Effector memory CD8-positive, alpha-beta T cell (primary cell): Measurements from ENCODE around the gene RAPGEF5.

Source experiments
- ATAC-seq: fragments of 150-1000 bp; cut with Tn5 transposase; replicated peaks from 2 replicates; pipeline ENCODE4 v1.10.0; 2021; ENCODE audit warnings: mild to moderate bottlenecking, moderate library complexity
- DNase-seq, 3 experiments: peaks; one replicate each; pipeline ENCODE4 v3.0.0; 2021
- H3K27ac Mint-ChIP-seq, 2 donors: one replicate each; pipeline ENCODE4 v1.8.0; 2022; ENCODE audit warnings: mild to moderate bottlenecking in 2 of 2, mixed read lengths in 2 of 2, moderate library complexity in 2 of 2
- H3K27me3 Mint-ChIP-seq, 2 donors: one replicate each; pipeline ENCODE4 v1.8.0; 2022; ENCODE audit warnings: mixed read lengths in 2 of 2
- H3K36me3 Mint-ChIP-seq: one replicate; pipeline ENCODE4 v1.8.0; 2022; ENCODE audit warnings: mild to moderate bottlenecking, moderate library complexity, mixed read lengths; ENCODE audit not compliant: insufficient read depth
- H3K4me1 Mint-ChIP-seq, 2 donors: one replicate each; pipeline ENCODE4 v1.8.0; 2022; ENCODE audit warnings: low read depth in 2 of 2, mixed read lengths in 2 of 2
- H3K4me3 Mint-ChIP-seq, 2 donors: one replicate each; pipeline ENCODE4 v1.8.0; 2022; ENCODE audit warnings: mild to moderate bottlenecking in 2 of 2, mixed read lengths in 2 of 2, moderate library complexity in 2 of 2
- H3K9me3 Mint-ChIP-seq, 2 donors: one replicate each; pipeline ENCODE4 v1.8.0; 2022; ENCODE audit warnings: mixed read lengths in 2 of 2

RAPGEF5 gene

DNA sequence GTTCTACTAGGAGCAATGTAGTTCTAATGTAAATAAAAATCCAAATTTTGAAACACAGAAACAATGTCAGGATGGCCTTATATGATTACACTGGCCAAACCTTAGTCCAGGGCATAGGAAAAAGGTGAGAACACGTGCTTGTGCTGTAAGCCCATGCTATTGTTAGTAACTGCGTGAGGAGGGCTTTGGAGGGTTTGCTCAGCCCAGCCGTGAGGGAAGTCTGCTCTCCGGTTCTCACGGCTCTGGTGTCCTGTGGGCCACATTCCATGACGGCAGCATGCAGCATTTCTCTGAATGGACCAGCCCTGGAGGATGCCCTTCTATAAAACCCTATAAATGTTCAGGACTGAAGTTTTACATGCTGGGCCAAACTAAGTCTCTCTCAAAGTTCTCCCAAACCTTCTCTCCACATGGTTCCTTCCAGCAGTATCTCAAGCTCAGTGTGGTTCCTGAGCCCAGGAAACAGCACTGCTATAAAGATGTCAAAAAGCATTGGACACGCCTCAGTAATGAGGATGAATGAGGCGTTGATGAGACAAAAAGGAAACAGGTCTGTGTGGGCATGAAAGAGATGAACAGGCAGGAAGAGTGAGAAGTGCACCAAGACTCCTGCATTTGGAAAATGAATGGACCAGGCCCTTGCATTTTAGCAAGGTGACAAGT lies 236.4 kb downstream of the RAPGEF5 start:
- Mint-ChIP-seq H3K4me1 (peaks cover 8 to 9% of the 10 kb centered on the region in 2 donors), H3K36me3 (no peaks in the 10 kb centered on the region), H3K4me3 (no peak overlapping the region), H3K9me3 (no peaks in the 10 kb centered on the region), H3K27me3 (peaks cover 11 to 26% of the 10 kb centered on the region in 2 donors), H3K27ac (no peak overlapping the region)
- no peak for DNase-seq
- ATAC-seq, result no peak

GRCh38 chr7:22117222-22117621 lies 239.7 kb downstream of the RAPGEF5 start:
- H3K27me3 Mint-ChIP-seq, result peaks cover 13 to 29% of the 10 kb centered on the region in 2 donors
- no peak for DNase-seq
- H3K4me3 Mint-ChIP-seq, result no peak overlapping the region
- no peaks in the 10 kb centered on the region for H3K36me3 Mint-ChIP-seq
- H3K27ac Mint-ChIP-seq, result no peak overlapping the region
- no peak for ATAC-seq
- H3K9me3 Mint-ChIP-seq, result no peaks in the 10 kb centered on the region
- H3K4me1 Mint-ChIP-seq, result peaks cover 6 to 7% of the 10 kb centered on the region in 2 donors

DNA sequence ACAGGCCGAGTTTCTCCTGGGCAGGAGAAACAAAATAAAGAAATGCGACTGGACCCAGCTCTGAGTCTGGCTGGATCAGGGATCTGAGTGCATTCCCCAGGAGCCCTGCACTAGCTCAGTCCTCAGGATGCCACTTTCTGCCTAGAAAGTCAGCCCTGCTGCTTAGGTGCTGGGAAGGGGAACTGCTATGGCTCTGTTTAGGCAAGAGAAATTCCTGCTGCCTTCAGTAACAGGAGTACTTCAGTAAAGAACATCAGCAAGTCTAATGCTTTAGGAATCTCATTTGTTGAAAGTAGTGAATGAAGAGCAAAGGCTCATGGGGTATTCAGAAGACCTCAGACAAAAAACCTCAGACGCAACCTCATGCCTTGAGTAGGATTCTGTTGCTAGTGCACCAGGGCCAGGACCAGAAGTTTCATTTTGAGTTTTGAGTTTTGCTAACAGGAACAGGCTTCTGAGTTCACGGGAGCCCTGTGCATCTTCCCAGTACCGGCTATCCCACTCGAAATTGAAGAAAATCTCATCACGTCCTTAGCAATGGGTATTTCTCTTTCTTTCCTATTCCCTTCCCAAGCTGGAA lies 240.4 kb downstream of the RAPGEF5 start:
- no peak for ATAC-seq
- Mint-ChIP-seq H3K4me3 (no peak overlapping the region), H3K27ac (no peak overlapping the region), H3K9me3 (no peaks in the 10 kb centered on the region), H3K36me3 (no peaks in the 10 kb centered on the region), H3K27me3 (peaks cover 13 to 36% of the 10 kb centered on the region in 2 donors), H3K4me1 (peaks cover 0 to 2% of the 10 kb centered on the region in 2 donors)
- no peak for DNase-seq

GRCh38 chr7:22115689-22116088 lies 241.3 kb downstream of the RAPGEF5 start:
- Mint-ChIP-seq H3K4me1 (peaks cover 0 to 2% of the 10 kb centered on the region in 2 donors), H3K27ac (no peak overlapping the region), H3K27me3 (peaks cover 13 to 37% of the 10 kb centered on the region in 2 donors), H3K9me3 (no peaks in the 10 kb centered on the region), H3K4me3 (no peak overlapping the region), H3K36me3 (no peaks in the 10 kb centered on the region)
- no peak for ATAC-seq
- no peak for DNase-seq

DNA sequence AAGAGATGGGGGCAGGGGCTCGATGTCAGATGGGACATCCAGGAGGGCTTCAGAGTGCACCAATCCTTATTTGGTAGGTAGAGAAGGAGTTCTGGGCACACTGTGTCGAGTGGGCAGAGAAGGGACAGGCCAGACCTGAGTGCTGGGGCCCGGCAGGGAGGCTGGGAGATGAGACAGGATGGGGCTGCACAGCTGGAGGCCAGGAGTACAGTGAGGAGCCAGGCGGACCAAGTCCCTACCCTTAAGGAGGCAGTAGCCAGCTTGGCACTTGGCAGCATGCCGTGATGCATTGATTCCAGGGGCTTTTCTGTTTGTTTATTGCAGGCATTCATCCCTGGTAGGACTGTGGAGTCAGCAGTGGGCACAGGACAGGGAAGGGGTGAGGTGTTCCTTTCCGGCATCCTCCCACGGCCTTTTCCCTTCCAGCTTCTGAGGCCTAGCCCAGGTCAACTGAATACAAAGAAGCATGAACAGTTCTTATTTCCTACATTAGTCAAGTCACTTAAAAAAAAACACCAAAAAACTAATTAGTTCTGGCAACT lies 242.4 kb downstream of the RAPGEF5 start:
- H3K27ac Mint-ChIP-seq, result no peak overlapping the region
- H3K36me3 Mint-ChIP-seq, result no peaks in the 10 kb centered on the region
- H3K4me1 Mint-ChIP-seq, result peaks cover 0 to 2% of the 10 kb centered on the region in 2 donors

GRCh38 chr7:22113041-22113440 lies 243.9 kb downstream of the RAPGEF5 start:
- no peaks in the 10 kb centered on the region for H3K36me3 Mint-ChIP-seq
- no peaks in the 10 kb centered on the region for H3K9me3 Mint-ChIP-seq
- peaks cover 18 to 61% of the 10 kb centered on the region in 2 donors for H3K27me3 Mint-ChIP-seq
- DNase-seq (no peak), ATAC-seq (no peak)
- no peak overlapping the region for H3K4me3 Mint-ChIP-seq
- H3K4me1 Mint-ChIP-seq, result peaks cover 0 to 2% of the 10 kb centered on the region in 2 donors
- no peak overlapping the region for H3K27ac Mint-ChIP-seq

More for the DNA sequence above, 242.4 kb downstream of the RAPGEF5 start:
- DNase-seq (no peak), ATAC-seq (no peak)
- H3K27me3 Mint-ChIP-seq, result peaks cover 18 to 48% of the 10 kb centered on the region in 2 donors
- no peak overlapping the region for H3K4me3 Mint-ChIP-seq
- H3K9me3 Mint-ChIP-seq, result no peaks in the 10 kb centered on the region

DNA sequence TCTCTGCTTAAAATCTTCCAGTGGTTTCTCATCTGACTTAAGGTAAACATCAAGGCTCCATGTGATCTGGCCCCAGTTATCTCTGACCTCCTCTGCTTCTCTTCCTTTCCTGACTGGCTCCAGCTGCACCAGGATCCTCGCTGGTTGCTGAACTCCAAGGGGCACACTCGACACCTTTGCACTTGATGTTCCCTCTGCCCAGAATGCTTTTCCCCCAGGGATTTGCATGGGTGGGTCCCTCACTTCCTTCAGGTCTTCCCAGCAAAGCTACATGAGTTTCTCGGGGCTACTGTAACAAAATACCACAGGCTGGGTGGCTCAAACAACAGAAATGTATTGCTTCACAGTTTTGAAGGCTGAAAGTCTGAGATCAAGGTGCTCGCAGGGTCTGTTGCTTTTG lies 245.3 kb downstream of the RAPGEF5 start:
- Mint-ChIP-seq H3K4me1 (no peaks in the 10 kb centered on the region), H3K27ac (no peak overlapping the region), H3K27me3 (peaks cover 12 to 53% of the 10 kb centered on the region in 2 donors), H3K9me3 (no peaks in the 10 kb centered on the region), H3K4me3 (no peak overlapping the region), H3K36me3 (no peaks in the 10 kb centered on the region)
- no peak for ATAC-seq
- no peak for DNase-seq

DNA sequence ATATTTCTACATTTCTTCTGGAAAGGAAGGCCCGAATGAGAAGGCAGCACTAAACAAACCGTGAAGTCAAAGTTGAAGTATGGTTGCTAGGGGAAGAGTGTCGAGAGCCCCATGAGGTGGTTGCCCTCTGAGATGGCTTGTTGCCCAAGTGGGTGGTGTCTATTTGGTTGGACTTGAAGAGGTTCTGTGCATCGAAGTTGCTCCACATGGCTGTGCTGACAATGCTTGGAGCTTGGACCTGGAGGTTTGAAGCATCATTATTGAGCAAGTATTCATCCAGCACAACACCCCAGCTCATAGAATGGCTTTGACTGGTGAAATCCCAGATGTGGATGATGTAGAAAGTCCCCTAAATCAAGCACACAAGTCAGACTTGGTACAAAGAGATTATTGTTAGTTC lies 246.1 kb downstream of the RAPGEF5 start:
- Mint-ChIP-seq H3K4me1 (no peaks in the 10 kb centered on the region), H3K27ac (no peak overlapping the region), H3K9me3 (no peaks in the 10 kb centered on the region)

DNA sequence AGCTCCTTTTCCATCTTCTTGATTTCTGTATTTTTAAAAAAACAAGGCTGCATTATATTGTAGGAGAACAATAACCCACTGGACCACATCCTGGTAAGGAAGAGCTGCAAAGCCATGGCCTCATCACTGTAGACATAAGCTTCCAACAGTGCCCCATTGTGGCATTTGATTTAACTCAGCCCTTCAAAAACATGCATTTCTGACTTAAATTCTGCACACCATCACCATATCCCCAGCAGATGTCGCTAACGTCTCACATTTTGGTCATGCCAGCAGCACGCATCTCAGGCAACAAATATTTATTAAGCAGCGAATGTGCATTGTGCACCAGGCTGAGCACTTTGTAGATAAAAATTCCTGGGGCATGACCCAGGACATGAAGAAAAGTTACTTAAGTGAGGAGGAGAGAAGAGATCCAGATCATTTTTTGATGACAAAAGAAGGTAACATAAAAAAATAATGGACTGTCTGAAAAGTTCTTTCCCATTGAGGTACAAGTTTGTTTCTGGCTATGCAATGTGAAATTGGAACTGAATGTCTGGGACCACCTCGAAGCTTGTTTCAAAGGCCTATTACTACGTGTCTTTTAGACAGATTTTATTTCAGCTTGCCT lies 246.6 kb downstream of the RAPGEF5 start:
- Mint-ChIP-seq H3K4me3 (no peak overlapping the region), H3K9me3 (no peaks in the 10 kb centered on the region)
- peak; percentile 83 for ATAC-seq

More for the DNA sequence above, 246.1 kb downstream of the RAPGEF5 start:
- Mint-ChIP-seq H3K27me3 (peaks cover 12 to 49% of the 10 kb centered on the region in 2 donors), H3K4me3 (no peak overlapping the region), H3K36me3 (no peaks in the 10 kb centered on the region)
- no peak for ATAC-seq
- no peak for DNase-seq

GRCh38 chr7:22109761-22110160 lies 247.2 kb downstream of the RAPGEF5 start:
- no peak overlapping the region for H3K27ac Mint-ChIP-seq
- H3K4me1 Mint-ChIP-seq, result no peaks in the 10 kb centered on the region
- H3K4me3 Mint-ChIP-seq, result no peak overlapping the region
- peaks cover 2% of the 10 kb centered on the region for H3K36me3 Mint-ChIP-seq
- ATAC-seq (no peak), DNase-seq (no peak)
- no peaks in the 10 kb centered on the region for H3K9me3 Mint-ChIP-seq
- H3K27me3 Mint-ChIP-seq, result peaks cover 12 to 45% of the 10 kb centered on the region in 2 donors

More for the DNA sequence above, 246.6 kb downstream of the RAPGEF5 start:
- peak; percentile 59 to 69 (median 63) for DNase-seq
- Mint-ChIP-seq H3K27me3 (peaks cover 12 to 45% of the 10 kb centered on the region in 2 donors), H3K36me3 (peaks cover 2% of the 10 kb centered on the region), H3K27ac (no peak overlapping the region), H3K4me1 (no peaks in the 10 kb centered on the region)

GRCh38 chr7:22108151-22108845 lies 248.7 kb downstream of the RAPGEF5 start:
- ATAC-seq (no peak), DNase-seq (no peak)
- peaks cover 3 to 4% of the 10 kb centered on the region in 2 donors for H3K4me1 Mint-ChIP-seq
- no peak overlapping the region for H3K4me3 Mint-ChIP-seq
- no peak overlapping the region for H3K27ac Mint-ChIP-seq
- peaks cover 10 to 42% of the 10 kb centered on the region in 2 donors for H3K27me3 Mint-ChIP-seq
- H3K36me3 Mint-ChIP-seq, result peaks cover 2% of the 10 kb centered on the region
- no peaks in the 10 kb centered on the region for H3K9me3 Mint-ChIP-seq

GRCh38 chr7:22105550-22105949 lies 251.4 kb downstream of the RAPGEF5 start:
- peaks cover 2% of the 10 kb centered on the region for H3K36me3 Mint-ChIP-seq
- no peaks in the 10 kb centered on the region for H3K9me3 Mint-ChIP-seq
- no peak overlapping the region for H3K27ac Mint-ChIP-seq
- no peak overlapping the region for H3K4me3 Mint-ChIP-seq
- peaks cover 28 to 55% of the 10 kb centered on the region in 2 donors for H3K27me3 Mint-ChIP-seq
- ATAC-seq, result no peak
- H3K4me1 Mint-ChIP-seq, result peaks cover 3 to 6% of the 10 kb centered on the region in 2 donors
- no peak for DNase-seq
